C4-2B (cell line): ENCODE results near the gene FABP6.
"Not testable (repeated sequence)": the region's sequence is repeated elsewhere in the genome, so short reads cannot be mapped to it uniquely, and the experiment has no call there.

Experiments used
- H3K27ac ChIP-seq: fragments of 450-650 bp; 2 replicates; pipeline ENCODE4 v1.5.1; 2017
- ZFX ChIP-seq: fragments of 450-650 bp; IDR thresholded peaks from 2 replicates; pipeline ENCODE4 v1.6.1; 2017
- TF ChIP-seq, protein P1 (sequence below): fragments of 450-650 bp; conservative IDR thresholded peaks from 2 replicates; pipeline ENCODE4 v1.5.1; 2017; ENCODE audit warnings: mild to moderate bottlenecking

Gene FABP6

DNA sequence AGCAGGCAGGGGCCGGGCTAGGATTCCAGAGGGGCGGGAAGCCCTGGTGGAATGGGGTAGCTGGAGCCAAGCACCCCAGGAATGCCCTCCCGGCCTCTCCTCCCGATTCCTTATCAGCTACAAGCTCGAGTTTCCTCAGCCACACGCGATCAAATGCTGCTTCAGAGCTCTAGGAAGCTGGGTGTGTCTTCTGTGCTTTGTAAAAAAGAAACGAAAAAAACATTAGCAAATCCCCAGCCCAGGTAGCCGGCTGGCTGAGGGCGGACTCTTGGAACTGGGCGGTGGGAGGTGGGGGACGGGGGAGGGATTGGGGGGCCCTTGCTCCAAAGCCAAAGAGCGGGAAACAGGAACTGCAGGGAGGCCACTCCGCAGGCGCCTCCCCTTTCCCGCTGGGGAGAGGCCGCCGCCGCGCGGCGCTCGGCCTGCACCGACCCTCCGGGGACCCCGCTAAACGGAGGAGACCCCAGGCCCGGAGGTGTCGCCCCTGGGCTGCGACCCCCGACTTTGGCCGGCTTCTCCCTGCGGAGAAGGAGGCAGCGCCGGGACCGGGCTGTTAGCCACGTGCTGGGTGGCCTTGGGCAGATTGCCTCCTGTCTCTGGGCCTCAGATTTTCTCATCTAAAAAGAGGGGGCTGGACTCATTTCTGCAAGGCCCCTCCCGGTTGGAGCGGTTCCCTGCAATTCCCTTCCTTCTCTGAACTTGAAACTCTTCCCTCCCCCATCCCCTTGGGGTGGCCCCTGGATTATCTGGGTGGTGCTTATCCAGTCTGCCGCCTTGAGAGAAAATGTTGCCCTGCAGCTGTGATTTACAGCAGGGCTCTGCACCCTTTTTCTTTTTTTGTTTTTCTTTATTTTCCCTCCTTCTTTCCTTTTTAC lies 40.9 kb upstream of the FABP6 start:
- TF ChIP-seq, protein P1, sequence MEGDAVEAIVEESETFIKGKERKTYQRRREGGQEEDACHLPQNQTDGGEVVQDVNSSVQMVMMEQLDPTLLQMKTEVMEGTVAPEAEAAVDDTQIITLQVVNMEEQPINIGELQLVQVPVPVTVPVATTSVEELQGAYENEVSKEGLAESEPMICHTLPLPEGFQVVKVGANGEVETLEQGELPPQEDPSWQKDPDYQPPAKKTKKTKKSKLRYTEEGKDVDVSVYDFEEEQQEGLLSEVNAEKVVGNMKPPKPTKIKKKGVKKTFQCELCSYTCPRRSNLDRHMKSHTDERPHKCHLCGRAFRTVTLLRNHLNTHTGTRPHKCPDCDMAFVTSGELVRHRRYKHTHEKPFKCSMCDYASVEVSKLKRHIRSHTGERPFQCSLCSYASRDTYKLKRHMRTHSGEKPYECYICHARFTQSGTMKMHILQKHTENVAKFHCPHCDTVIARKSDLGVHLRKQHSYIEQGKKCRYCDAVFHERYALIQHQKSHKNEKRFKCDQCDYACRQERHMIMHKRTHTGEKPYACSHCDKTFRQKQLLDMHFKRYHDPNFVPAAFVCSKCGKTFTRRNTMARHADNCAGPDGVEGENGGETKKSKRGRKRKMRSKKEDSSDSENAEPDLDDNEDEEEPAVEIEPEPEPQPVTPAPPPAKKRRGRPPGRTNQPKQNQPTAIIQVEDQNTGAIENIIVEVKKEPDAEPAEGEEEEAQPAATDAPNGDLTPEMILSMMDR, result no peak
- no peak for TF ChIP-seq ZFX
- H3K27ac ChIP-seq, result no peak overlapping the region

DNA sequence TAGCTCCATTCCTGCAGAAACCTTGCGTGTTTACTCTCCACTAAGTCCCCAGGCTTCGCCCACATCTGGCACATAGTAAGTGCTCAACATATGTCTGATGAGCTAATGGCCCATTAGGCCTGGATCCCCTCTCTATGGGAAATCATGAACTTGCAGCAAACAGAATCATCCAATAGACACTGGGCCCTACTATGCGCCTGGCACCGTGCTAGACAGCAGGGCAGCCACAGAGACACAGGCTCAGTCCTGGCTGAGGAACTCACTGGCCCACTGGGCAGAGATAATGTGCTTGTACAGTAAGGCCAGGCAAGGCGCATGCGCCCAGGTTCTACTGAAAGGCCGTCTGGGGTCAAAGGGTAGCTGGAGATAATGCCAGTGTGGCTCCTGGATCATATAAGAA lies 36.9 kb upstream of the FABP6 start:
- TF ChIP-seq ZFX, result no peak
- TF ChIP-seq, protein P1, result no peak

DNA sequence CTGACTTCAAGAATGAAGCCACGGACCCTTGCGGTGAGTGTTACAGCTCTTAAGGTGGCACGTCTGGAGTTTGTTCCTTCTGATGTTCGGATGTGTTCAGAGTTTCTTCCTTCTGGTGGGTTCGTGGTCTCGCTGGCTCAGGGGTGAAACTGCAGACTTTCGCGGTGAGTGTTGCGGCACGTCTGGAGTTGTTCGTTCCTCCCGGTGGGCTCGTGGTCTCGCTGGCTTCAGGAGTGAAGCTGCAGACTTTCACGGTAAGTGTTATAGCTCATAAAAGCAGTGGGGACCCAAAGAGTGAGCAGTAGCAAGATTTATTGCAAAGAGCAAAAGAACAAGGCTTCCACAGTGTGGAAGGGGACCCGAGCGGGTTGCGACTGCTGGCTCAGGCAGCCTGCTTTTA lies 36.2 kb upstream of the FABP6 start:
- H3K27ac ChIP-seq, result not testable (repeated sequence)

More for the DNA sequence above, 36.9 kb upstream of the FABP6 start:
- H3K27ac ChIP-seq, result no peak overlapping the region

DNA sequence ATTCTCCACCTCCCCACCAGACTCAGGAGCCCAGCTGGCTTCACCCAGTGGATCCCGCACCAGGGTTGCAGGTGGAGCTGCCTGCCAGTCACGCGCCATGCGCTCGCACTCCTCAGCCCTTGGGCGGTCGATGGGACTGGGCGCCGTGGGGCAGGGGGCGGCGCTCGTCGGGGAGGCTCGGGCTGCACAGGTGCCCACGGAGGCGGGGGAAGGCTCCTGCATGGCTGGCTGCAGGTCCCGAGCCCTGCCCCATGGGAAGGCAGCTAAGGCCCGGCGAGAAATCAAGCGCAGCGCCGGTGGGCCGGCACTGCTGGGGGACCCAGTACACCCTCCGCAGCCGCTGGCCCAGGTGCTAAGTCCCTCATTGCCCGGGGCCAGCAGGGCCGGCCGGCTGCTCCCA lies 35.5 kb upstream of the FABP6 start:
- H3K27ac ChIP-seq, result not testable (repeated sequence)

DNA sequence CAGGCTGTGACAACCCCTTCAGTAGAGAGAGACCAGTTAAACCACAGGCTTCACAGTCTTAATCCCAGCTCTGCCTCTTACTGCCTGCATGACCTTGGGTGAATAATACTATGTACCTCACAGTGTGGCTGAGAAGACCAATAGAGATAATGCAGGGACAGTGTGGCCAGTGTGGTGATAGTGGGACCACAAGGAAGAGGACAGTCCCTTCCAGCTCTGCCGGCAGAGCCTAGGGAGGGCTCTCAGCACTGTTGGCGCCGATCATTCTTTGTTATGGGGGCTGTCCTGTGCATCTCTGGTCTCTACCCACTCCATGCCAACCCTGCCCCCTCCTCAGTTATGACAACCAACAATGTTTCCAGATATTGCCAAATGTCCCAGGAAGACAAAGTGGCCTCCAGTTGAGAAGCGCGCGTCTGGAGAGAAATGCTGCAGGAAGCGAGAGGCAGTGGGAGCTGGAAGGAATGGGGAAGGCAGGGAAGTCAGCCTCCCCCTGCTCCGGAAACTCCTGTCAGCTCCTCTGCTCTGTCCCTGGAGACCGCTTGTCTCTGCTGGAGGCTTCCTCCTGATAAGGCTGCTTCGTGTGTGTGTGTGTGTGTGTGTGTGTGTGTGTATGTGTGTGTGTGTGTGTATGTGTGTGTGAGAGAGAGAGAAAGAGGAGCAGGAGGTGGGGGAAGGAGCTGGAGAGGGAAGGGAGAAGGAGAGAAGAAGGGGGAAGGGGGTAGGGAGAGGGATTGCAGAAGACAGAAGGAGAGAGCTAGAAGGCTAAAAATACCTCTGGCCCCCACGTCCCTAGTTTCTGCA lies 31.8 kb upstream of the FABP6 start:
- no peak for TF ChIP-seq ZFX
- TF ChIP-seq, protein P1, result no peak
- H3K27ac ChIP-seq, result no peak overlapping the region

DNA sequence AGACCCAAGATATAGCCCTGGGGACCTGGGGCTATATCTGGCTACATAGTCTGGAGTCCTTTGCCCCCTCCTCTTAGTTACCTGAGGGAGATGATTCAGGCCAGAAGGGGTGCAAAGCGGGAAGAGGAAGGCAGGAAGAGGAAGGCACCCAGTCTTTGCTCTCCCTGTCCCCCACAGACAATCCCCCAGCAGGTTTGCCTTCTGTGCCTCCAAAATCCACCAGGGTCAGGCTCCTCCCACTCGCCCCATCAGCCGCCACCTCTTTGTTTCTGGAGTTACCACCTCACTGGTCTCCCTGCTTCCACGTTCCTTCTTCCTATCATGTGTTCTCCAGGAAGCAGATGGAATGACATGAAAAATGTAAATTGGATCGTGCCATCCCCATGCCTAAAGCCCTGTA lies 31.2 kb upstream of the FABP6 start:
- no peak overlapping the region for H3K27ac ChIP-seq

DNA sequence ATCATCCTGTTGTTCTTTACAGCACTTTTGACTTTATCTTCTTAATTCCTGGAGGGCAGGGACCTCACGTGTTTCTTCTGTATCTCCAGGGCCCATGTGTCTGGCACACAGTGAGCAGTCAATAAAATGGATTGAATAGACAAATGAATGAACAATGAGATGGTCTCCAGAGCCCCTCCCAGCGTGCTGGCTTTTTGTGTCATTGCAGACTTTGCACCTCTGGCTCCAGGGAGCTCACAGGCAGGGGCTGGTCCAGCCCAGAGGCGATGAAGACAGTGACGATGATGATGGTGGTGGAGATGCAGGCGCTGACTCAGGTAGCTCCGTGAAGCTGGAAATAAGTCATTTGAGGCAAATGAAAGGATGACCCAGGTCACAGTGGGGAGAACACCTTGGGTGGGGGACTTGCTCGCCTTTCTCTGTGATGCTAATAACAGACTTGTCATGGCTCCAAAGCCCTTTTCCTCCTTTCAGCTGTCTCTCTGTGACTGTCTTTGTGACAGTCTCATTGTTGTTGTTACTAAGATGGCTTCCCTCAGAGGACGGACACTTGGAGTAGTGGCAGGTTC lies 30.4 kb upstream of the FABP6 start:
- no peak overlapping the region for H3K27ac ChIP-seq
- TF ChIP-seq ZFX, result no peak
- TF ChIP-seq, protein P1, result no peak

More for the DNA sequence above, 31.2 kb upstream of the FABP6 start:
- TF ChIP-seq ZFX, result no peak
- TF ChIP-seq, protein P1, result no peak

DNA sequence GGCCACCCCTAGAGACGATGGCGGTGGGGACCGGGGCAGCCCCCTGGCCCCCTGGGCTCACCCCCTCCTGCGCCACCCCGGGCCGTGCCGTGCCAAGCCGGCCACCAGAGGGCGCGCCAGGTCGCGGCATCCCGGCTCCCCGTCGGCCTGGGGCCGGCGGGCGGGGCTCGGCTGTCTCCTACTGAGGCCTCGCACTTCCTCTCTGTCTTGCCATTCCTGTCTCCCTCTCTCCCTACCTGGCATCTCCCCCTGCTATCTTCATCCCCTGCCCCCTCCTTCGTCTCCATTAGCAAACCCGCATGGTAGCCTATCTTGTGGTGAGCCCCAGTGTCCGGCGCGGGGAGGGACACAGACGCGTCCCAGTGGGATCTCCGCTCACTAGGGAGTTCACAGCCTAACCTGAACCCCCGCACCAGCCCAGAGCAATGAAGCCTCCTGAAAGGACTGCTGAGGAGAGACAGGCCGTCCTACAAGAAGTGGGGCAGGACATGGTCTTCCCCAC lies 29.8 kb upstream of the FABP6 start:
- TF ChIP-seq, protein P1, result peak; percentile 97
- no peak for TF ChIP-seq ZFX
- no peak overlapping the region for H3K27ac ChIP-seq
